ENCODE results near the gene KISS1R.

- no peak for TF ChIP-seq EZH2 (IDR thresholded peaks at IDR 0.05)
- no peak for TF ChIP-seq POLR2AphosphoS5 (IDR thresholded peaks at IDR 0.05; ENCODE audit: borderline replicate concordance, low read depth, low read length)
- no peak for TF ChIP-seq FOXP2 (optimal IDR thresholded peaks at IDR 0.05; ENCODE audit: control extremely low read depth, extremely low read length, insufficient read depth)
Observed at GRCh38 chr19:943551-944170, 26.5 kb downstream of the KISS1R start.

Data from SK-N-MC (cell line).